Activated CD4-positive, alpha-beta T cell treated with anti-CD3 and anti-CD28 coated beads, Interleukin-2, amount 10 ng/mL, durations not matched to agents 24 days and 14 days (primary cell): ENCODE measurements around the gene AMER1. TPM values are rescaled to one million over a fixed set of nuclear protein-coding genes. Genes with fewer than 3 reads are reported as not detected.
"Not testable (repeated sequence)": the region's sequence is repeated elsewhere in the genome, so short reads cannot be mapped to it uniquely, and the experiment has no call there.

ENCODE experiments used
- DNase-seq: peaks from one replicate; pipeline ENCODE4 v3.0.0; 2022
- H3K27ac Mint-ChIP-seq: one replicate; pipeline ENCODE4 v1.8.0; 2022; ENCODE audit warnings: mild to moderate bottlenecking, mixed read lengths
- H3K27me3 Mint-ChIP-seq: one replicate; pipeline ENCODE4 v1.8.0; 2022; ENCODE audit warnings: mixed read lengths
- H3K36me3 Mint-ChIP-seq: one replicate; pipeline ENCODE4 v1.8.0; 2022; ENCODE audit warnings: low read depth, mild to moderate bottlenecking, mixed read lengths
- H3K4me1 Mint-ChIP-seq: one replicate; pipeline ENCODE4 v1.8.0; 2021; ENCODE audit warnings: mixed read lengths
- H3K4me3 Mint-ChIP-seq: one replicate; pipeline ENCODE4 v1.8.0; 2022; ENCODE audit warnings: mild to moderate bottlenecking, moderate library complexity, mixed read lengths
- H3K9me3 Mint-ChIP-seq: one replicate; pipeline ENCODE4 v1.8.0; 2021; ENCODE audit warnings: mixed read lengths
- intact Hi-C: fragments of 100-400 bp; cut with micrococcal nuclease; formaldehyde crosslinking; loops from one replicate; pipeline ENCODE4 v1.15.1; 2023
- total RNA-seq: library from RNA; stranded (reverse); gene quantifications from 2 replicates; pipeline ENCODE4 v1.2.3, GENCODE V29; 2022

The AMER1 gene
- total RNA-seq: 6.2 and 6.5 TPM in 2 replicates

DNA sequence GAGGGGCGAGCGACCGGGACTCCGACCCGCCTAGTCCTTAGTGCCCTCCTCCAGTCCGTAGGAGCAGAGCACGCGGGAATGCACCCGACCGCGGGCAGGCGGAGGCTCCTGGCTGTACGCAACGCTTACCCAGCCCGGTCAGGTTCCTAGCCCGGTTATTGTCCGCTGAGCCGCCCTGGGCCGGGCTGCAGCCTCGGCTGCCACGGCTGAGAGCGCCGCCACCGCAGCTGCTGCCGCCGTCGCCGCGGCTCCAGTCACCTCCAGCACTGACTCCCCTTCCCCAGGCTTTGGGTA is at the start of gene AMER1:
Gene AMER1, minus strand, starts transcription at position 268 of the 294 bp plus-strand sequence. CDS start 12,422 bp downstream, outside the sequence.
- Mint-ChIP-seq H3K4me3 (peak within 1 kb of the TSS; percentile 89), H3K27me3 (no peaks in the 10 kb centered on the region), H3K27ac (peak within 1 kb of the TSS; percentile 94), H3K4me1 (peaks cover 10% of the 10 kb centered on the region), H3K9me3 (no peaks in the 10 kb centered on the region), H3K36me3 (no peaks in the 10 kb centered on the region)
- no peak for DNase-seq
- intact Hi-C loops: loop anchor here (1.0 to 10.0 kb wide), 3 partner anchors 190 to 829 kb away; partner anchors contain the start of genes MTMR8 and ZC3H12B

DNA sequence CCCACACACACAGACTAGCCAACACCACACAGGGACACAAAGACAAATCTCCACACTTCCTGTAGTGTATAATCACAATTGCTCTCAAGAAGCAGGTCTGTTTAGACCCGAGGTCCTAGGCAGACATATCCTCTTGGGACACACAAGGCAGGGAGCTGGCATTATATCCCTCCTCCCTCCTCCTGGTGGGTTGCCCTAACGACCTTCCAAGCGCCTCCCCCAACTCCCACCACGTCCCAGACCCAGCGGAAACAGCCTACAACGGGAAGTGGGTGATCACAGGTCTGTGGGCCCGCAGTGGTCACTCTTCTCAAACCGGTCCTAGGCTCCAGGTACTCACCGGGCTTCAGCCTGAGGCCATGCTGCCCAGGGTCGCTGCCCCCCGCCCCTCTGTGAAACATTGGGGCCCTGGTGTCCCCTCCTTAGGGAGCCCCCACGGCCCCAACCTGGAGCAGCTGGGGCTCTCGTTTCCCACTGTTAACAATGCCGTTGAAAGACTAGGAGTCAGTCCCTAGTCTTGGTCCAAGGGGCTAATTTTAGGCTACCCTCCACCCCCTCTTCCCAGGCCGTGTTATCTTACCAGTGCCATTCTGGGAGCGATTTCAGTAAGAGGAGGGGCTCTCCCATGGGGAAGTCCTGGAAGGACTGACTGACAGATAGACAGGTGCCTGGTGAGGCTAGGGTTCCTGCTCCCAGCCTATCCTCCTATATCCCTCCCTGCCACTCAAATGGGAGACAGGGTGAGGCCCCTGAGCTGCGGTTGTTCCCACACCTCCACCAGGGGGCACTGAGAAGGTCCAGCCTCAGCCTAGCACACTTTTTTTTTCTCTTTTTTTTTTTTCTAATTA is 24.8 kb upstream of the AMER1 start, which contains the start of gene ASB12:
Gene ASB12, minus strand, starts transcription at position 485 of the 848 bp plus-strand sequence. CDS start 4,957 bp downstream, outside the sequence.
- Mint-ChIP-seq H3K4me3 (no peak within 1 kb of the TSS), H3K4me1 (no peaks in the 10 kb centered on the region), H3K9me3 (no peaks in the 10 kb centered on the region), H3K36me3 (no peaks in the 10 kb centered on the region), H3K27ac (no peak within 1 kb of the TSS), H3K27me3 (no peaks in the 10 kb centered on the region)
- no peak for DNase-seq
- intact Hi-C loops: no loop called here

DNA sequence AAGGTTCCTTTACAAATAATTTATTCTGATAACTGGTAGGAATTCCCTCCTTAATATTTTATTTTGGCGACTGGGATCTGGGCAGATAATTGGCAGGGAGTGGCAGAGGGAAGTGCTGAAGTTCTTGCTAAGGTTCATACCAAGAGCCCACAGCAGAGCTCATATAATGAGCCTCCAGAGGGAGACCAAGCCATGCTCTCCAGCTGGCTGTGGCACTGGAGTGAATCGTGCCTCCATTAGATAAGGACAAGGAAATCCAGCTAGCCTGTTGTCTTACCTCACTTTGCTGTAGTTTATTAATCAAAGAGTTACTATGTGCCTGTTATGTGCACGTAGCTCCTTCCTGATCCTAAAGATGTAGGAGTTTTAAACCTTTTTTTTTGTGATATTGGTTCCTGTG is 23.6 kb upstream of the AMER1 start:
- no peak for DNase-seq
- Mint-ChIP-seq H3K27ac (no peak overlapping the region), H3K27me3 (no peaks in the 10 kb centered on the region), H3K4me3 (no peak overlapping the region), H3K4me1 (no peaks in the 10 kb centered on the region), H3K36me3 (no peaks in the 10 kb centered on the region), H3K9me3 (no peaks in the 10 kb centered on the region)
- intact Hi-C loops: no loop called here

DNA sequence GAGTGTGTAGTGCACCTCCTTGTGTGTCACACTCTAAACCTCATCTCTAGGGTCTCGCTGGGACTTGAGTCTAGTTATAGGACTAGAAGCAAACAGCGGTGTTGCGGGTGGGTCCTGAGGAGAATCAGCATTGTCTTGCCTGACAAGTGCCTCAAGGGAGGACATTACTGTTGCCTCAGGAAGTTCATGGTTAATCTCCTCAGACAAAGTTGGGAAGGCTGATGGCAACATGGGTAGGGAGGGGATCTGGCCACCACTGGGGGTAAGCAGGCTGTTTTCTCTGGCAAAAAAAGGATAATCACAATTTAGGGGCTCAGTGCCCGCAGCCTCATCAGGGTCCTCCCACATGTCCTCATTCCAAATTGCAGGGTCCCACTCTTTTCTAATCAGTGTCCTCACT is 12.5 kb upstream of the AMER1 start:
- Mint-ChIP-seq H3K27ac (no peak overlapping the region), H3K9me3 (peaks cover 5% of the 10 kb centered on the region), H3K4me1 (no peaks in the 10 kb centered on the region), H3K36me3 (no peaks in the 10 kb centered on the region), H3K27me3 (no peaks in the 10 kb centered on the region), H3K4me3 (no peak overlapping the region)
- DNase-seq: no peak
- intact Hi-C loops: no loop called here

DNA sequence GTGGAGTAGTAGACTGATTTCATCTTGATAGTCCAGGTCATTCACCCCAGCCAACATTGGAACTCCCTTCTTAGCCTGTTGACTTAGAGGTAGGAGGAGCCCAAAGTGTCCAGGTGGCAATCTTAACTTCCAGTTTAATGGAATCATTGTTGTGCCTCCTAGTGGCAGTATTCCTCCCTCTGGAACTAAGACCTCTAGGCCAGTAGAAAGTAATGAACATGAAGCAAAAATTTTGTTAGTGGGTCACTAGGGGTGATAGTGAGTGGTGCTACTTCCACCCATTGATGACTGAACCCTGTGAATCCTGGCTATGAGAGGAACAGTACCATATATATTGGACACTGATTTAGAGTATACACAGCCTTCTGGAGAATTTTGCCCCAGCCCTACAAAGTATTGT is 8.5 kb upstream of the AMER1 start:
- intact Hi-C loops, H3K27me3 Mint-ChIP-seq, H3K4me1 Mint-ChIP-seq, H3K27ac Mint-ChIP-seq, H3K9me3 Mint-ChIP-seq, H3K36me3 Mint-ChIP-seq, H3K4me3 Mint-ChIP-seq, DNase-seq: not testable (repeated sequence)

DNA sequence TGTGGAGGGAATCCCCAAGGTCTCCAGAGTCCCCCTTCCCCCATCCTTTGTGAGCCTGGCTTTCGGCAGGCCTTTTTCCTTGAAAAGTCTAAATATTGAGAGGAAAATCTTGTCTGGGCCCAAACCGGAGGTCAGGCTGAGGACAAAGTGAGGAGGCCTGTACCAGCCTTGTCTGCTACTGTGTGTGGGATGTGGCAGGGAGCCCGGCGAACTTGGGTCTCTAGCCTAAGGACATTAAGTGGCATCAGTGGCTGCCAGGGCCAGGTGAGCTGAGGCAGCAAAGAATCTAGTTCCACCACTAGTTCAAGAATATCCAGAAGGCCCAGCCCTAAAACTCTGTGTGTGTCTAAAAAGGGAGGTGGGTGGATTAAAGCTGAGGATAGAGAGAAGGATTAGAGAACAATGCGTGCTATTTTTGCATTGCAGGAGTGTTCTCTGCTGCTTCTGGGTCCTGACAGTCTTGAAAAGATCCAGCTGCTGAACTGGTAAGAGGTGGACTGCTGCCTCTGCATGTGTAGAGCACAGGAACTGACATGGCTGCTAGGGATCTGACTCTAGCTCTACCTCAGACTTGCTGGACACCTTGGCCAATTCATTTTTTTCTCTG is 1.2 kb upstream of the AMER1 start:
- DNase-seq: no peak
- Mint-ChIP-seq H3K4me1 (peaks cover 10% of the 10 kb centered on the region), H3K4me3 (peak overlapping the region; percentile 89), H3K9me3 (no peaks in the 10 kb centered on the region), H3K27ac (peak overlapping the region; percentile 94), H3K27me3 (no peaks in the 10 kb centered on the region), H3K36me3 (no peaks in the 10 kb centered on the region)
- intact Hi-C loops: loop anchor here (5.0 to 10.0 kb wide), 2 partner anchors 449 to 828 kb away; partner anchors contain the start of gene ZC3H12B

DNA sequence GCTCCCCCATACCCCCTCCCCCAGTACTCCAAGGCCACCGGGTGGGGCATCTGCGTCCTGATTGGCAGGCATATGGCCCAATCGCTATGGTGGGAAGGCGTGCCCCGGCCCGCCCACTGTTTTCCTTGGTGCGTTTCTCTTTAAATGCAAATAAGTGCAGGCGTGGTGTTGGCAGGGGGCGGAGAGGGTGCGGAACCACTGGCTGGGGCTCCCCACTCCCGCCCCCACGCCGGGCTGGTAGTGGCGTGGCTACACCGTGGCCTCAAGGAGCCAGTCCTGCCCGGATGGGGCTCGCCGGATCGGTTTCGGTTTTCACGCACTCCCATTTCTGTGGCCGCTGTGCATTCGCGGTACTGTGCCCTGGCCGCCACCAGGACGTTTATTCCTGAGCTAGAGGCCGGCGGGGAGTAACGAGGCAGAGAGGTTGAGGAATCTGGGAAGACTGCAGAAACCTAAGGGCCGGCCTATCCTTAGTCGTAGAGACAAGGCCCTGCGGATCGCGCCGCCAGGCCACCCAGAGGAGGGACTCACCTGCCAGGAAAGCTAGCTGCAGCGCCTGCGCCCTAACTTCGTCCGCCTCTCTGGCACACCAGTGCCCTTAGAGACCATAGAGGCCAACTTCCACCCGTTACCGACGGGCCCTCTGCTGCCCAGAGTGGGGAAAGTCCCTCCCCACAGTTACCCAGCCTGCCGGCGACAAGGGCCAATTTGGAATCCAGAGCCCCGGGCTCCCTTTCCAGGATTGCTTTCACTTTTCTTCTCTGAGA is 410 bp upstream of the AMER1 start:
- H3K27me3 Mint-ChIP-seq: no peaks in the 10 kb centered on the region
- peak overlapping the region; percentile 89 for H3K4me3 Mint-ChIP-seq
- intact Hi-C loops: loop anchor here (1.0 to 10.0 kb wide), 3 partner anchors 189 to 829 kb away; partner anchors contain the start of genes MTMR8 and ZC3H12B
- H3K9me3 Mint-ChIP-seq: no peaks in the 10 kb centered on the region
- H3K4me1 Mint-ChIP-seq: peaks cover 10% of the 10 kb centered on the region
- peak; percentile 96 for DNase-seq
- no peaks in the 10 kb centered on the region for H3K36me3 Mint-ChIP-seq
- peak overlapping the region; percentile 94 for H3K27ac Mint-ChIP-seq

DNA sequence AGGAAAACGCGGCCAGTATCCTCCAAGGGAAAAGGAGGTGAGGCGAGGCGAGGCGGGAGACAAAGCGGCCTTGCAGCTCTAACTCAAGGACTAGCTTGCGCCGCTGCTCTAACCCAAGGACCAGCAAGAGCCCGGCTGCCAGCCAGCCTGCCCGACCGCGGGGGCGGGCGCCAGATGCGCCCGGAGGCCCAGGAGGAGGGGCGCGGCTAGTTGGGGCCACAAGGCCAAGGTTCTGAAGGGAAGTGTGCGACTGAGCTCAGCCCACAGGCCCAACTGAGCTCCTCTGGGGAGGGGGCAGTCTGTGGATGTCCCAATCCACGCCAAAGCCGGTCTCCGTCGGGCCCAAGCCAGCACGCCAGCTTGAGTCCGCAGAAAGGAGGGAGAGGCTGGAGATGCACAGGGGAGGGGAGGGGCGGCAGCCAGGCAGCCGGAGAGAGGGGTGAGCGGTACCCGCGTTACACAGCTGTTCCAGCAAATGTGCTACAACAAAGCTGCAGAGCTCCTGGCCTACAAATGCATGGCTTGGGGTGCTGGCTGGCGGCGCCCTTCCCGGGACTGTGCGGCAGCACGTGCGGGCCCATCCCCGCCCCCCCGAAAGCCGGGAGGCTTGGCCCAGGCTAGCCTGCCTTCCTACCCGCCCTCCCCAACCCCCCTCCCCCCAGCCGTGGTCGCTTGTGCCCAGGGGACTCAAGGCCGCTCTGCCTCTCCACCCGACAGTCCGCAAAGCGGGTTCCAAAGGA is 637 bp downstream of the AMER1 start:
- Mint-ChIP-seq H3K27ac (peak overlapping the region; percentile 94), H3K36me3 (no peaks in the 10 kb centered on the region), H3K9me3 (no peaks in the 10 kb centered on the region), H3K4me1 (peaks cover 10% of the 10 kb centered on the region), H3K27me3 (no peaks in the 10 kb centered on the region), H3K4me3 (peak overlapping the region; percentile 89)
- intact Hi-C loops: loop anchor here (1.0 to 10.0 kb wide), 3 partner anchors 190 to 830 kb away; partner anchors contain the start of genes MTMR8 and ZC3H12B
- peak; percentile 74 for DNase-seq

DNA sequence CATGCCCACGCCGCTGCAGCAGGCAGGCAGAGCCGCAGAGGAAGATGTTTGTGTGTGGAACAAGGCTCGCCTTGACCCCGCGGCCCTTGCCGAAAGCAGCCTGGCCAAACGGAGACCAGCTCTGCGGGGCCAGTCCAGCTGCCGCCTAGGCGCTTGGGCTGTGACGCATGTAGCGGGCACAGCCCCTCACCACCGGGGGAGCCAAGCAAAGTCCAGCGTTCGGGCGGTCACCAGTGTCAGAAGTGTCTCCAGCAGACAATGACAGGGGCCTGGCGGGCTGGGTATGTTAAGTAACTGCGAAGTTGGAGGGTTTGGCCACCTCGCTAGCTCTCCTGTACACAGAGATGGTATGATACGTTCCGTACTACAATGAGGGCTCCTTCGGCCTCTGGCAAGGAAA is 1.3 kb downstream of the AMER1 start:
- H3K27ac Mint-ChIP-seq: no peak overlapping the region
- H3K9me3 Mint-ChIP-seq: no peaks in the 10 kb centered on the region
- H3K4me1 Mint-ChIP-seq: peaks cover 10% of the 10 kb centered on the region
- no peak for DNase-seq
- peak overlapping the region; percentile 89 for H3K4me3 Mint-ChIP-seq
- peaks cover 3% of the 10 kb centered on the region for H3K36me3 Mint-ChIP-seq
- H3K27me3 Mint-ChIP-seq: no peaks in the 10 kb centered on the region
- intact Hi-C loops: loop anchor here (10.0 kb wide), 1 partner anchor 831 kb away; the partner anchor contains the start of gene ZC3H12B

DNA sequence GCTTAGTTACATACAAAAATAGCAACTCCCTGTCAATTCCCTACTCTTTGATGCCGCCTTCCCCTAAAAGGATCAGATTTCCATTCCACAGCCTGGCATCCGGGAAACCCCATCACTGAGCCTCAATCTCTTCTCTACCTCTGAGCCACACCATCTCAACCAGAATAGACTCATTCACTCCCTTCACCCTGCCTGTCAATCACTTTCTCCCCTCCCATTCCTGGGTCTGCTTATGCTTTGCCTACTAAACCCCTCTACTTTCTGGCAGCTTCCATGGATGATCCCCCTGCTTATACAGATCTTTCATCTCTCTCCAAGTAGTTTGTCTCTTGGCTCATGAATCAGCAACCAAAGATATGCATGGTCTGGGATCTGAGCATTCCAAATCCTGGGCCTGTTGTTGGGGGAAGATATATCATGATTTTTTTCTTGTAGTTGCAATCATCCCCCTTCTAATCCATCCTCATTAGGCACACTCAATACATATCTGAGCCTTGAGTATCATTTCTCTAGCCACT is 2.6 kb downstream of the AMER1 start:
- Mint-ChIP-seq H3K9me3 (no peaks in the 10 kb centered on the region), H3K27me3 (no peaks in the 10 kb centered on the region), H3K4me3 (no peak overlapping the region), H3K27ac (no peak overlapping the region), H3K36me3 (peaks cover 3% of the 10 kb centered on the region), H3K4me1 (peaks cover 10% of the 10 kb centered on the region)
- DNase-seq: no peak
- intact Hi-C loops: loop anchor here (10.0 kb wide), 1 partner anchor 832 kb away; the partner anchor contains the start of gene ZC3H12B

DNA sequence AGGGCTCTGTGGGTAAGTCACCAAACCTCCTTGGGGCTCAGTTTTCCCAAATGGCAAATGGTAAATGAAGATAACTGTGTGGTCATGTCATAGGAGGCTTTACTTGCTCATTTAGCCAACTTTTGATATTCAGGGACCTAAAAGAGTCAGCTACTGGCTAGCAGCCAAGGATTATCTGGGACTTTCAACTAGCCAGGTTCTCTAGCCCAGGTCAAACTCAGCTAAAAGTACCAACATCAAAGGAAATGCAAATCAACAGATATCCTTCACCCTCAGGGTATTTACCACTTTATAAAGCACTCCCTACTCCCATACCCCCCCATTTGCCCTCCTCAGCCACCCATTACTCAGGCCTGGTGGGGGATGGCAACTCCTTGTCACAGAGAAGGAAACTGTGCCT is 7.5 kb downstream of the AMER1 start:
- H3K4me3 Mint-ChIP-seq: no peak overlapping the region

DNA sequence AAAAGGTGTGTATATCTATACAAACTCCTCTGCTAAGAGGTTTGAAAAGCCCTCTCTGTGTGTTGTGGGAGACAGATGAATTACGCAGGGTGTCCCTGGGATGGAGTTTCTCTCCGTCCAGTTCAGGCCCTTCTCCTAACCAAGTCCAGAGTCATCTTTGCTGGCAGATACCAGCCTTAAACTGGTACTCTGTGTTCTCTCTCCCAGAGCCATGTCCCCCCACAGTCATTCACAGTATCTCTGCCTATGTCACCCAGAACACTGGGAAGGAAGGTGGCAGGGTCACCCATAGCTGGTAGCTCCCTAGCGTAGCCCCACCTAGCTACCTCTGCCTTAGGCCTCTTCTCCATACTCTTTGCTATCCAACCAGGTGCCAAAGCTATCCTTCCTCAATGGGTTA is 8.9 kb downstream of the AMER1 start:
- intact Hi-C loops: no loop called here
- Mint-ChIP-seq H3K9me3 (no peaks in the 10 kb centered on the region), H3K27me3 (no peaks in the 10 kb centered on the region), H3K36me3 (peaks cover 12% of the 10 kb centered on the region), H3K4me3 (no peak overlapping the region), H3K27ac (no peak overlapping the region), H3K4me1 (no peaks in the 10 kb centered on the region)
- DNase-seq: no peak

More for the DNA sequence above, 7.5 kb downstream of the AMER1 start:
- no peak for DNase-seq
- Mint-ChIP-seq H3K27me3 (no peaks in the 10 kb centered on the region), H3K27ac (no peak overlapping the region), H3K4me1 (peaks cover 5% of the 10 kb centered on the region), H3K9me3 (no peaks in the 10 kb centered on the region), H3K36me3 (peaks cover 6% of the 10 kb centered on the region)
- intact Hi-C loops: no loop called here

DNA sequence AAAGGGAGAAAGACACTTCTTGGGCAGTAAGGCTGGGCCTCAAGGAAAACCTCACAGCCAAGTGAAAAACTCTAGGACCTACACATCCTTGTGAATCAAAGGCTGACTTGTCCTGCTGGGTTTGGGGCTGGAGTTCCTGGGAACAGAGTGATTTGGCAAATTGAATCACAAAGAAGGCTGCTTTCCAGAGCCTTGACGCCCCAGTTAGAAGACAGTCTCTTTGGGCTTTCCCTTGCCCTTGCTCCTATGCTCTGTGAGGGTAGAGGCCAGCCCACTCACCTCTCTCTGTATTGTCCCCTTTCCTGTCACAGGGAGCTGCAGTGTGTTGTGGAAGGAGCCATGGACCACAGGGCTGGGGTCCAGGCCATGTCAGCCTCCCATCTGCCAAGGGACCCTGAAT is 9.6 kb downstream of the AMER1 start:
- H3K36me3 Mint-ChIP-seq: peaks cover 15% of the 10 kb centered on the region
- no peaks in the 10 kb centered on the region for H3K27me3 Mint-ChIP-seq
- H3K27ac Mint-ChIP-seq: no peak overlapping the region
- H3K4me1 Mint-ChIP-seq: no peaks in the 10 kb centered on the region
- intact Hi-C loops: no loop called here
- H3K4me3 Mint-ChIP-seq: no peak overlapping the region
- no peak for DNase-seq
- H3K9me3 Mint-ChIP-seq: no peaks in the 10 kb centered on the region
